ENCODE results near the gene TUT1.

The TUT1 gene

DNA sequence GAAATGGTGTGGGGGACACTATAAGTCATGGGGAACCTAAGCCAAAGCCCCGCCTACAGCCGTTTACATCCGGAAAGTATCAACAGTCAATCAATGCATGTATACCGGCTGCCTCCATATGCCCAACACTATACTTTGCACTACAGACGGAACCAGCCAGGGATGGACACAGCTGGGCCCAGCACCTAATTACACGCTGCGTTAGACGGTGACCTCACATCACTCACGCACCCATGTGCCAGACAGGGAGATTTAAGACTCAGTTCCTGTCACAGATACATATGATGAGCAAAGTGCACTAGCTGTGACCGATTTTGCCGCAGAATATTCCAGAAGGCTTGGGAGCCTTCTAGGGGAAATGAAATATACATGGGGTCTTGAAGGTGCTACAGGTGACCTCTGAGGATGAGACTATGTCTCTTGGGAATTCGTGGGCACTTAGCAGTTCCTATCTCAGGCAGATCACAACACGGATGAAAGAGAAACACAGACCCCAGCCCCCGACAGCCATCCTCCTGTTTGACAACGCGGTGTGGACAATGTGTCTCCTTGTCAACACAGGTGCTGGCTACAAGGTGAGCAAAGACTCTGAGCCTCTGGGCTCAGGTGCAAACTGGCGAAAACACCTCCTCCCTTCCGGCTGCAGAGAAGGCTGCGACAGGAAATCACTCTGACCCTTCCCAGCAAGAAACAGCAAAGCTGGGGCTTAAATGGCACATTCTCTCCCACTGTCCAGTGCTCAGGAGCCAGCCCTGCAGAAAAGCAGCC, 52.7 kb downstream of the TUT1 start:
- TF ChIP-seq, protein P1, sequence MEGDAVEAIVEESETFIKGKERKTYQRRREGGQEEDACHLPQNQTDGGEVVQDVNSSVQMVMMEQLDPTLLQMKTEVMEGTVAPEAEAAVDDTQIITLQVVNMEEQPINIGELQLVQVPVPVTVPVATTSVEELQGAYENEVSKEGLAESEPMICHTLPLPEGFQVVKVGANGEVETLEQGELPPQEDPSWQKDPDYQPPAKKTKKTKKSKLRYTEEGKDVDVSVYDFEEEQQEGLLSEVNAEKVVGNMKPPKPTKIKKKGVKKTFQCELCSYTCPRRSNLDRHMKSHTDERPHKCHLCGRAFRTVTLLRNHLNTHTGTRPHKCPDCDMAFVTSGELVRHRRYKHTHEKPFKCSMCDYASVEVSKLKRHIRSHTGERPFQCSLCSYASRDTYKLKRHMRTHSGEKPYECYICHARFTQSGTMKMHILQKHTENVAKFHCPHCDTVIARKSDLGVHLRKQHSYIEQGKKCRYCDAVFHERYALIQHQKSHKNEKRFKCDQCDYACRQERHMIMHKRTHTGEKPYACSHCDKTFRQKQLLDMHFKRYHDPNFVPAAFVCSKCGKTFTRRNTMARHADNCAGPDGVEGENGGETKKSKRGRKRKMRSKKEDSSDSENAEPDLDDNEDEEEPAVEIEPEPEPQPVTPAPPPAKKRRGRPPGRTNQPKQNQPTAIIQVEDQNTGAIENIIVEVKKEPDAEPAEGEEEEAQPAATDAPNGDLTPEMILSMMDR (conservative IDR thresholded peaks at IDR 0.05; ENCODE audit: low read depth, low read length) = no peak
- peaks cover 10% of the 10 kb centered on the region; the same call in 1 of the 2 replicates for H3K36me3 ChIP-seq (ENCODE audit: insufficient read depth)
- H2AFZ ChIP-seq (ENCODE audit: low read depth) = no peak overlapping the region
- H3K79me2 ChIP-seq (ENCODE audit: insufficient read depth, low read depth) = peaks cover 83% of the 10 kb centered on the region
- H3K4me2 ChIP-seq = no peak overlapping the region
- H4K20me1 ChIP-seq (ENCODE audit: insufficient read depth) = peaks cover 31% of the 10 kb centered on the region
- no peak overlapping the region for H3K9ac ChIP-seq
- no peak overlapping the region for H3K27ac ChIP-seq
- H3K27me3 ChIP-seq (ENCODE audit: insufficient read depth, low read depth) = no peaks in the 10 kb centered on the region
- H3K4me1 ChIP-seq (ENCODE audit: low read depth, poor library complexity, severe bottlenecking) = peaks cover 49% of the 10 kb centered on the region
- H3K4me3 ChIP-seq (IDR thresholded peaks at IDR 0.05; ENCODE audit: insufficient read depth, low read depth, low read length) = no peak overlapping the region

DNA sequence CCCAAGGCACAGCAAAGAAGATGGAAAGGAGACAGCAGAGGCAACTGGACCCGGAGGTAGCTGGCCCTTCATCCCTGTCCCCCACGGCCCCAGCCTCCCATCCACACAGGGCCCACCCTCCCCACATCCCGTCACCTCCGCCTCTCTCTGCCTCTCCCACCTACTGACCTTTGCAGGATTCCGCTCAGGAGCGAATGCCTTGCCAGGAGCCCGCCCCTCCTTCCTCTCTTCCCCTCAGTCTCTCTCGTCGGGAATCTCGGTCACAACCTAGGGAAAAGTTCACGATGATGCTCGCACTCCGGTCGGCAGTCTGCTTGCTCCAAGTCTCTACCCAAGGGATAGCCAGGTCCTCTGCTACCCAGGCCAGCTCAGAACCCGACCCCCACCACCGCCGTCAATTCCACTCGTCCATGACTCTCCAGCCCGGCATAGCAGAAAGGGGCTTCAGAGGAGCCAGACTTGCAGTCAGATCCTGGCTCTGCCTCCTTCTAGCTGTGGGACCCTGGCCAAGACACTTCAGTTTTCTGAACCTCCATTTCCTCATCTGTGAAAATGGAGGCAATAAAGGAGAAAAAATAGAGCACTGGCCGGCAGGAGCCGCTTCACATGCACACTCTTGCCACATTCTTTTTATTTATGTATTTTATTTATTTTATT, 54.9 kb downstream of the TUT1 start:
- Histone ChIP-seq H3K36me3 (ENCODE audit: insufficient read depth) (peaks cover 29% of the 10 kb centered on the region; the same call in 1 of the 2 replicates), H3K27ac (no peak overlapping the region), H4K20me1 (ENCODE audit: insufficient read depth) (peaks cover 27% of the 10 kb centered on the region), H3K79me2 (ENCODE audit: insufficient read depth, low read depth) (peaks cover 65% of the 10 kb centered on the region), H3K27me3 (ENCODE audit: insufficient read depth, low read depth) (no peaks in the 10 kb centered on the region), H3K4me2 (no peak overlapping the region), H3K4me1 (ENCODE audit: low read depth, poor library complexity, severe bottlenecking) (peaks cover 29% of the 10 kb centered on the region), H3K4me3 (IDR thresholded peaks at IDR 0.05; ENCODE audit: insufficient read depth, low read depth, low read length) (no peak overlapping the region), H2AFZ (ENCODE audit: low read depth) (no peak overlapping the region), H3K9ac (no peak overlapping the region)
- TF ChIP-seq, protein P1 (conservative IDR thresholded peaks at IDR 0.05; ENCODE audit: low read depth, low read length) = no peak

DNA sequence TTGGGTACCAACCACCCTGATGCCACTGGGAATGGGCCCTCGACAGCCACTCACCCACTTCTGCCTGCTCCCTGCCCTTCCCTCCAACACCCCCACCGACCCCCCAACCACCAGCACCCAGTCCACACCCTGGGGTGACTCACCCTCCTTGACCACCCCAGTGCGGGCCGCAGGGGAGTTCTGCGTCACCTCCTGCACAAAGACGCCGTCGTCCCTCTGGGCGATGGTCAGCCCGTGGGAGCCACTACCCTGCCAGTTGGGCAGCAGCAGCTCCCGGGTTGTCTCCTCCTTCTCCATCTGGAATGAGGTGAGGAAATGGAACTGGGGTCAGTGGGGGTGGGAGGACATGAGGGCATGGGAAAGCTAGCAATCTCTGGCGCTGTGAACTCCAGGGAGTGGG, 55.5 kb downstream of the TUT1 start:
- no peak overlapping the region for H2AFZ ChIP-seq (ENCODE audit: low read depth)
- no peak overlapping the region for H3K4me2 ChIP-seq
- peaks cover 23% of the 10 kb centered on the region for H4K20me1 ChIP-seq (ENCODE audit: insufficient read depth)
- TF ChIP-seq, protein P1 (conservative IDR thresholded peaks at IDR 0.05; ENCODE audit: low read depth, low read length) = no peak
- no peaks in the 10 kb centered on the region for H3K27me3 ChIP-seq (ENCODE audit: insufficient read depth, low read depth)
- peaks cover 22% of the 10 kb centered on the region for H3K4me1 ChIP-seq (ENCODE audit: low read depth, poor library complexity, severe bottlenecking)
- H3K4me3 ChIP-seq (IDR thresholded peaks at IDR 0.05; ENCODE audit: insufficient read depth, low read depth, low read length) = no peak overlapping the region
- H3K27ac ChIP-seq = no peak overlapping the region
- peaks cover 29% of the 10 kb centered on the region; the same call in 1 of the 2 replicates for H3K36me3 ChIP-seq (ENCODE audit: insufficient read depth)
- no peak overlapping the region for H3K9ac ChIP-seq
- peaks cover 59% of the 10 kb centered on the region for H3K79me2 ChIP-seq (ENCODE audit: insufficient read depth, low read depth)

DNA sequence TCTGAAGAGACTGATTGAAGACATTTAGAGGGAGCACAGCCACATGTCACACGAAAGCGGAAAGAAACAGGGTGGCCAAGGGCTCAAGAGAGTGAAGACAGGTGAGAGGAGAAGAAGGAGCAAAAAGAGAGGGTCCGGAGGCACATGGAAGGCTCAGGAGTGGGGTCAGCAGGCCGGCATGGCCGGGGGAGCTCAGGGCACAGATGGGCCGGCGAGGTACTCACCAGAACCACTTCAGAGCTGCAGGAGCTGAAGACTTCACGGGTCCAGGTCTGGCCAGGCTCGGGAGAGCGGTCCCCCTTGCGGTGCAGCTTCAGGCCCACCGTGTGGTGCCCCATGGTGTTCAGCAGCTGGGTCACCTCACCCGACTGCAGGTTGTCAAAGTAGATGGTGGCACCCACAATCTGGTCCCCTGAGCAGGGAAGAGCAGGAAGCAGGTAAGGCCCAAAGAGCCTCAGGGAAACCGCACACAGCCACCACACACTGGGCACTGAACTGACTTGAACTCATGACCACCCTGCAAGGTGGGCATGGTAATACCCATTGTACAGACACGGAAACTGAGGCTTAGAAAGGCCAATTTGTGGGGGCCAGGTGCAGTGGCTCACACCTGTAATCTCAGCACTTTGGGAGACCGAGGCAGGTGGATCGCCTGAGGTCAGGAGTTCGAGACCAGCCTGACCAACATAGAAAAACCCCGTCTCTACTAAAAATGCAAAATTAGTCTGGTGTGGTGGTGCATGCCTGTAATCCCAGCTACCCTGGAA, 56.4 kb downstream of the TUT1 start:
- Histone ChIP-seq H3K4me3 (IDR thresholded peaks at IDR 0.05; ENCODE audit: insufficient read depth, low read depth, low read length) (no peak overlapping the region), H3K27ac (no peak overlapping the region), H4K20me1 (ENCODE audit: insufficient read depth) (peaks cover 15% of the 10 kb centered on the region; the same call in 1 of the 2 replicates), H2AFZ (ENCODE audit: low read depth) (no peak overlapping the region), H3K4me1 (ENCODE audit: low read depth, poor library complexity, severe bottlenecking) (peaks cover 14% of the 10 kb centered on the region), H3K79me2 (ENCODE audit: insufficient read depth, low read depth) (peaks cover 51% of the 10 kb centered on the region), H3K36me3 (ENCODE audit: insufficient read depth) (peaks cover 29% of the 10 kb centered on the region; the same call in 1 of the 2 replicates), H3K9ac (no peak overlapping the region), H3K27me3 (ENCODE audit: insufficient read depth, low read depth) (no peaks in the 10 kb centered on the region), H3K4me2 (no peak overlapping the region)
- TF ChIP-seq, protein P1 (conservative IDR thresholded peaks at IDR 0.05; ENCODE audit: low read depth, low read length) = no peak

Data from KMS-11 (cell line).